Central memory CD4-positive, alpha-beta T cell (primary cell): ENCODE measurements around the gene PDLIM3.
"Not testable (repeated sequence)": the region's sequence is repeated elsewhere in the genome, so short reads cannot be mapped to it uniquely, and the experiment has no call there.

ENCODE experiments used
- DNase-seq: peaks from one replicate; pipeline ENCODE4 v3.0.0; 2022

The PDLIM3 gene

GRCh38 chr4:185552254-185552653 is 16.9 kb upstream of the PDLIM3 start:
- no peak for DNase-seq

GRCh38 chr4:185550933-185551332 is 15.6 kb upstream of the PDLIM3 start:
- no peak for DNase-seq

DNA sequence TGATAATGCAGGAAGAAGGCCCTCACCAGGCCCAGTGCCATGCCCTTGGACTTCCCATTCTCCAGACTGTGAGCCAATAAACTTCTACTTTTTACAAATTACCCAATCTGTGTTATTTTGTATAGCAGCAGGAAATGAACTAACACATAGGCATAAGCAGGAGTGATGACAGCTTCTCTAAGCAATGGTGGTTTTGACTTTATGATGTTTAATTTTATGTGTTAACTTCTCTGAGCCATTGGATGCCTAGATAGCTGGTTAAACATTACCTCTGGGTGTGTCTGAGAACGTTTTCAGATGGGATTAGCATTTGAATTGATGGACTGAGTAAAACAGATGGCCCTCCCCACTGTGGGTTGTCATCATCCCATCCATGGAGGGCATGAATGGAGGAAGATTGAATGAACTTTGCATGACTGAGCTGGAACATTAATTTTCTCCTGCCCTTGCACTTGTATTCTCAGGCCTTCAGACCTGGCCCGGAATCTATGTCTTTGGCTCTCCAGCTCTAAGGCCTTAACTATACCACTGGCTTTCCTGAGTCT is 13.9 kb upstream of the PDLIM3 start:
- no peak for DNase-seq

- DNase-seq = no peak
These were observed 13.3 kb upstream of the PDLIM3 start for GRCh38 chr4:185548587-185548986.

GRCh38 chr4:185546335-185546734 is 11.0 kb upstream of the PDLIM3 start:
- DNase-seq = no peak

- no peak for DNase-seq
These were observed 7.5 kb upstream of the PDLIM3 start for GRCh38 chr4:185542626-185543315.

- DNase-seq = no peak
These were observed 6.0 kb upstream of the PDLIM3 start for GRCh38 chr4:185541251-185541727.

DNA sequence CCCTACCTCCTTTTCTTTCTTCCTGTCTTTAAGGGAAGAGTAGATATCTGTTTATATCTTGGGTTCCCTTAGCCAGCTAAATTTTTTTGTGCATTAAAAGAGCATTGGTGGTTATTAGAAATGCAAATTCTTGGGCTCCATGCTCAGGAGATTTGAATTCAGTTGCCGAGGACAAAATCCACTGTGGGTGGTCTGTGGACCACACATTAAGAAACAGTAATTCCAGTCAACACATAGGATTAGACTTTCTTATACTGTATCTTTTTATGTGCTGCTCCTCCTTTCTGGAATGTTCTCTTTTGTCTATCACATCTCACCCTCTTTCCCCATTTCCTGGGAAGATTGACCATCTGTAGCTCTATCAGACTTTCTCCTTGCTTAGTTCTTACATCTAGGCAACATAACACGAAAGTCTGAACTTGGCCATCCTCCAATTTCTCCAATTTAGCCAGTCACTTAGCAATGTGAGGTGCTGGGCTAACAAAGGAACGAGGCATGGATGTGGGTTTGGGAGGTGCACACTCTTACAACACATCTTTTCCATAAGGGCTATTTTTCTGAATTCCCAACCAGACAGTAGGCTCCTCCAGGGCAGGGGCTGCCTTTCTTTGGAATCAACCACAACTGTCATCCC is 5.3 kb upstream of the PDLIM3 start:
- no peak for DNase-seq

DNA sequence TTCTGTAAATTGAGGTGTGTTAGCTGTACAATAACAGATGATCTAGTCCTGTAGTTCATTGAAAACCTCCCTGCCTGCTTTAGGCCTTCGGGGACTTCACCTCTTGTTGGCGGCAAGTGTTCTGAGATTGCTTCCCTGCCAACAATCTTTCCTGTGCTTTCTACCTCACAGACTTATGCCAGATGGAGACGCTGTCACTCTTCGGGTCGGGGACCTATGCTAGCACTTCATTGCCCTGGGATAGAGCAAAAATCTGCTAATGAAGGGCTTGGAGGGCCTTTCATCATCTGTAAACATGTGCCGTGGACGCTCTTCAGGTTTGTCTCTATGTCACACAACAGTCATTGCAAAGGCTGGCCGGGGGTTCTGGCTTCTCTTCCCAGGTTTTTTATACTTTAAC is 4.7 kb upstream of the PDLIM3 start:
- DNase-seq = no peak

DNA sequence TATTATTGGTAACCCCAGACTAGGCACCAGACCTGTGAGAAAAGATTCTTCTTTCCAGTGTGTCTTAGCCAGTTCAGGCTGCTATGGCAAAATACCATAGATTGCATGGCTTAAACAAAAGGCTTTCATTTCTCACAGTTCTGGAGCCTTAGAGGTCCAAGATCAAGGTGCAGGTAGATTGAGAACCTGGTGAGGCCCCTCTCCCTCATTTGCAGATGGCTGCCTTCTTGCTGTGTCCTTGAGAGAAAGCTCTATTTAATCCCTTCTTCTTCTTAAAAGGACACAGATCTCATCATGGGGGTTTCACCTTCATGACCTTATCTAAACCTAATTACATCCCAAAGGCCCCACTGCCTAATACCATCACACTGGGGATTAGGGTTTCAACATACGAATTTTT is 3.5 kb upstream of the PDLIM3 start:
- DNase-seq = no peak

DNA sequence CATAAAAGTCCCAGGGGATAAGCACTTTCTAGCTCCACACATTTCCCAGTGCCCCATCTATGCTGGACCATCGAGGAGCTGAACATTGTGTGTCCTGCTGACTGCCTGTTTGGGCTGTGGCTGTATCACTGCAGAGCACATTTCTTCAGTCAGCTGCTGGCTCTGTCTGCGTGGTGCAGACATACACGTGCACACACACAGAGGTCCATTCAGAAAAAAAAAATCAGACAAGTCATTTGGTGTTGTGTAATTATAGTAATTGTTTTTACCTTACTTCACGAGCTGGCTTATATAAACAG is 1.1 kb upstream of the PDLIM3 start:
- DNase-seq = no peak

- no peak for DNase-seq
These were observed 504 bp upstream of the PDLIM3 start for GRCh38 chr4:185535612-185536410.

DNA sequence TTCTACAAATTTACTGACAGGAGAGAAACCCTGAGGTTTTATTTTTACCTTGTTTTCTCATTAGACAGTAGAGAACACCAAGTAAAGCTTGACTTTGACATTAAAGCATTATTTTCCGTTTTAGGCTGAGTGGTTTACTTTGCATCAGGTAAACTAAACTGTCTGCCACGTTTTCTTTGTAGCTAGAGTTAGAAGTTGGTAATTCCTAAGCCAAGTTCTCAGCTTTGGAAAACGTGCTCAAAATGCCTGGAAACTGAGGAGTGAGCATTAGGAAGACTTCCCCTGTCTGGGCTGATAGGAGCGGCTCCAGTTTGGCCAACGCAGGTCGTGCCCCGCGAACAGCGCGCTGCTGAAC is 819 bp downstream of the PDLIM3 start:
- DNase-seq = no peak

GRCh38 chr4:185532795-185533324 is 2.4 kb downstream of the PDLIM3 start:
- DNase-seq = no peak

- no peak for DNase-seq
These were observed 3.0 kb downstream of the PDLIM3 start for GRCh38 chr4:185532293-185532692.

- not testable (repeated sequence) for DNase-seq
These were observed 3.7 kb downstream of the PDLIM3 start for GRCh38 chr4:185531654-185532053.

DNA sequence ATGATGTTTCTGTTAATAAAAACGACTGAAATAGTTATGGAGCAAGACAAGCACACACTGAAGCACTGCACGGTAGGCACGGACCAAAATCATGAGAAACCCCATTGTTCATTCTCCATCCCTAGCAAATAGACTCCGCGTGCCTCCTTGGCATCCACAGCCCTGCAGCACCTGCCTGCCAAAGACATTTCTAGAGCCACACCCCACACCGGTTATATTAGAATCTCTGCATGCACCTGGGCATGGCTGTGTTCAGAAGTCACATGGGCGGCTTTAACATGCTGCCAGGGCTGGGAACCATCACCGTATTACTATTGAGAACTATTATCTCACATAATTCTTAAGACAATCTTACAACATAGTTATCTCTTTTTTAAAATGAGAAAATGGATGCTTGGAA is 5.9 kb downstream of the PDLIM3 start:
- DNase-seq = no peak

DNA sequence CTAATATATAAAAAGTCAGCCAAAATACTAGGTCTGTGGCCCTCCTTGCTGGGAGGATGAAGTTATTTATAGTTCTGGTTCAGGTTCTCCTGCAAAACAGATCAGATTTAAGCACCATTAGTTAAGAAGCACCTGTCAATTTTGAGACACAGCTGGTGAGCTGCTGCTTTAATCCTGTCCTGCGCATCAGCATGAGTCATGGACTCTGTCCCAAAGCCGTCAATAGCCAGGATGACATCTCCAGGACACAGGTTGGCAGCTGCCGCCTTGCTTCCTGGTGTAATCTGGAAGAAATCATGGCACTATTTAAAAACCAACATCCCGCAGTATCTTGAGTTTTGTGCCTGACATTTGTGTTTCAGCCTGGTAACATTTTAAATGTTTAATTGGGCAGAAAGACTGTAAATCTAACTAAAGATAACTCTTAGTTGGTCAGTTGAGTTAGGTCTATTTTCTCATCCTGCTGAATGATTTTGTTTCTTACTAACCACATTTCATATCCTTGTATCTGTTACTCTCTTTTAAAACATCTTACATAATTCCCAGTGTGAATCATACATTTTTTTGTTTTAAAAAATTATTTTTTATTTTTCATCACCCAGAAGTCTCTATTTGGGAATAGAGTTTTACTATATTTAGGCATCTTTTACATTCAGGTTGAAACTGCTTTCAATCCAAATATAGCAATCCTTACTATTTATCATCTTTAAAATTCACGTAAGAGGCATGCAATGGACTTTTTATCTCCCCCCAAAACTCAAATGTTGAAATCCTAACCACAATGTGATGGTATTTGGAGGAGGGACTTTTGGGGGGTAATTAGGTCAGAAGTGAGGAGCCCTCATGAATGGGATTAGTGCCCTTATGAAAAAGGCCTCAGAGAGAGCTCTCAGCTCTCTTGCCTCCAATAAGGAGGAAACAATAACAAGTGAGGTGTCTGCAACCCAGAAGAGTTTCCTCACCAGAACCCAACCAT is 10.1 kb downstream of the PDLIM3 start:
- no peak for DNase-seq

- DNase-seq = no peak
These were observed 11.4 kb downstream of the PDLIM3 start for GRCh38 chr4:185523862-185524261.

DNA sequence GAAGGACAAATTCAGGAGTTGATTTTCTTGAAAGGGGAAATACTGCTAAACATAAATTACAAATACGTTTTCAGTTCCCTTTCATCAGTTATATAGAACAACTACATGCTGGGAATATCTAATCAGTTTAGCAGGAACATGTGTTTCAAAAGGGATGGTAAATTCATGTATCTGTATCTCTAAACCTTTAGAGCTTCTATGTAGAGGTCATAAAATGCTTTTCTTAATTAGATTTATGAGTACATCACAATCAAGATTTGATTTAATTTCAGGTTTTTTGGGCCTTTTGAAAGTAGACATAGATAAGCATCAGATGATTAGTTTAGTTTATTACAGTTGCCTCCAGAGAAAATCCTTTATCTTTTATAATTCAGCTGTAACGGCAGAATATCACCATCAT is 12.9 kb downstream of the PDLIM3 start:
- DNase-seq = no peak

DNA sequence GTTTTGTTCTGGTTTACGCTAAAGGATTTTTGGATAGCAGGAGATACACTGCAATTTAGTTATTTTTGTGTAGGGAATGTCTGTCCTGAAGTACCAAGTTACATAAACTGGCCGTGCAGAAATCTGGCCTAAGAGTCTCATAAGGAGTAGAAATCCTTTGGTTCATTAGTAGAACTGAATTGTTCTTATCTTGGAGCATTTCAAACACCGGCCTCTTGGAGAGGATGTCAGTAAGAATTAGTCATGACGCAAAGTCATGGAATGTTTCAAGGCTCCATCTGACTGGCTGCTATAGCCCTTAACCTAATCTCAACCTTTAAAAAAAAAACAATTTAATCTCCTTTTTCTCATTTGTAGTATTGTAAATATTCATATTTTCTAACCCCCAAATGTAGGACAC is 15.2 kb downstream of the PDLIM3 start:
- DNase-seq = no peak

DNA sequence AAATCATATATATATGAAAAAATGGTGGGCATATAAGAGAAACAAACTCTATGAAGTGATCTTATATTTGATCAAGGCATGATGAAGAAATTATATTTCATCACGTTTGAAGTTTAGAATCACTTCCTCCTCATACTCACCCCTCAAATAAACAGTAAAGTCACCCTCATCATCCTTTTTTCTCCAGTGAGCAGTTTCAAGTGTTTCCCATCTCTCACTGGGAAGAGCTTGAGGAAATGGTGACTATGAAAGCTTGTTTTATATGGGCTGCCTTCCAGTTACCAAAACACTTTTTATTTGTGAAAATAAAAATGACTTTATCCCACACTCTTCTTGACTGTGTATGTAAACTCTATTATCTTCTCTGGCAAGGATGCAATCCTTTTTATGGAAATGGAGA is 16.8 kb downstream of the PDLIM3 start:
- DNase-seq = no peak
